Mononuclear cell (primary cell): ENCODE measurements around the gene CHST14. TPM values are rescaled to one million over a fixed set of nuclear protein-coding genes. Genes with fewer than 3 reads are reported as not detected.
"Not testable (repeated sequence)": the region's sequence is repeated elsewhere in the genome, so short reads cannot be mapped to it uniquely, and the experiment has no call there.

Experiments
- H3K27me3 ChIP-seq: 2 replicates; pipeline ENCODE4 v1.6.0; 2011; ENCODE audit warnings: low read length, control low read depth; ENCODE audit not compliant: insufficient read depth
- H3K4me1 ChIP-seq: 2 replicates; pipeline ENCODE4 v1.5.1; 2011; ENCODE audit warnings: mild to moderate bottlenecking, low read length, control low read depth; ENCODE audit not compliant: insufficient read depth
- H3K4me3 ChIP-seq: 2 replicates; pipeline ENCODE4 v1.5.1; 2011; ENCODE audit warnings: mild to moderate bottlenecking, low read length, moderate library complexity
- H3K9me3 ChIP-seq: 2 replicates; pipeline ENCODE4 v1.5.1; 2011; ENCODE audit warnings: low read depth, mild to moderate bottlenecking, control low read depth, low read length
- total RNA-seq: library from RNA; depleted of rRNA; stranded (reverse); fragments of >200 nt; gene quantifications from one replicate; pipeline ENCODE4 v1.2.3, GENCODE V29; 2012

The CHST14 gene
- total RNA-seq, 1 donor: 3.9 TPM

DNA sequence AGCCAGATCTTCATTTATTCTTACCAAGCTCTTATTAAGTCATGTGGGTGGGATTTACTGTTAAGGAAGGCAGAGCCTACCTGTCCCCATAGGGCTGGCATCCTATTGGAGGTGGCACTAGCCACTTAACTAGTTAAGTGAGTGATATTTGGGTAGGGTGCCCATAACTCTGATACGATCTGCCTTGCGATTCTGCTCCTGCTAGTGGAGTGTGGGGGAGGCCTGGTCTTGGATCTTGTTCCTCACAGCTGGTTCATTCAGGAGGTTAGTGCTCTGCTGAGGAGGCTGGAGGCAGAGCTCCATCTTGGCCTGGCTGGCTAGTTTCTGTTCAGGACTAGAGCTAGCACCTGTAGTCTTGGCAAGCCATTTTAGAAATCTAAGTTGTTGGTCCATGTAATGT is 20.7 kb upstream of the CHST14 start:
- H3K9me3 ChIP-seq: no peaks in the 10 kb centered on the region
- peaks cover 46% of the 10 kb centered on the region for H3K4me1 ChIP-seq
- H3K27me3 ChIP-seq: no peaks in the 10 kb centered on the region
- H3K4me3 ChIP-seq: no peak overlapping the region

DNA sequence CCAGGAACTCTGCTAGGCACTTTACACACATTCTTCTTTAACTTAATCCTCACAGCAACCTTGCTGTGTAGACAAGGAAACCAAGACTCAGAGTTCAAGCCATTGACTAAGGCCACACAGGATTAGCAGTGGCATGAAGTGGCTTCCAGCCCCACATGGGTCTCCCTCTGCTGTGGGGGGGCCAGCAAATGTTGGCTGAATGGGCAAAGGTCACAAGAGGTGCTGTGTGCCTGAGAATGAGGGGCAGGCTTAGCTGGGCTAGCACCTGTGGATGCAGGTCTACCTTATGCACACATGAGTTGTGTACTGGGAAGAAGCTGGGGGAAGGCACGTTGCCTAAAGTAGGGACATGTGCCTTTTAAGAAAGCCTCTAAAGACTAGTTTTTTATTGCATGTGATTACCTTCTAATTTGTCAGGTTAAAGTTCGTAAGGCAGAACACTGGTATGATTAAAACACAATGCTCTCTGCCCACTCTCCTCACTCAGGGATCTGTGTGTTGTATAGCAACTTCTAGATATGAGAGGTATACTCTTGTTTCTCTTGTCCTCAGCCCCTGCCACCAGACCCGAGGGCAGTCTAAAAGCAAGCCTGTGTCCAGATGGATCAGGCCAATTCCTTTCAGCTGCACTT is 19.1 kb upstream of the CHST14 start:
- Histone ChIP-seq H3K27me3 (no peaks in the 10 kb centered on the region), H3K9me3 (no peaks in the 10 kb centered on the region), H3K4me1 (peaks cover 59% of the 10 kb centered on the region), H3K4me3 (no peak overlapping the region)

DNA sequence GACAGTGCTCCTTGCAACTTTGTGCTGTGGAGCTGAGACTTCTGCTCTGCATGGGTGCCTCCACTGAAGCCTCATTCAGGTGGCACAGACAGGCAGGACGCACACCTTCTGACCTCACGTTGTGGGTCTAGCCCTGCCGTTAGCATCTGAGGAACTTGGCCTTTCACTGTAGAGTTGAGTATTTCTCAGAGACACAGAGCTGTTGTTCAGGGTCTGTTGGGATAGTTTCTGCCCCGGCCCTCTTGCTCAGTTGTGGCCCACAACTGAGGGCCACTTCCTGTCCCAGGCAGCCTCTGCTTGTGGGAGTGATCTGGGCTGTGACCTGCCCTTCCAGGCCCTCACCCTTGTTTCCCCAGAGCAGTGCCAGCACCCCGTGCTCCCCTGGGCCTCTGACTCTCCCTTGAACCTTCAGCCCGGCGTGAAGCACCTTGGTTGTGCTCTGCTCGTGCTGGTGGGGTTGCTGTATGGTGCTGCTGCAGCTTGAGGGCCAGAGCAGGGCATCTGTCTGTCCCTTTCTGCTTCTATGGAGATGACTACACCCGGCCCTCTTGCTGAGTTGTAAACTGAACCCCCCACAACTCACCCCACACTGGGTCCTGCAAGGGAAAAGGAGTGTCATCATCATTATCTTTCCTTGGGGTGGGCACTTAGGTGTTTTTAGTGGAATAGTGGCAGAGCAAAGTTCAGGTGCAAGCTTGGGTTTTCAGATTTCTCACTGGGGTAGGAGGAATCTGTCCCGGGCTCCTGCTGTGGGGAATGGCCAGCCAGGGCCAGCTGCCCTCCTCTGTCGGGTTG is 18.3 kb upstream of the CHST14 start:
- no peaks in the 10 kb centered on the region for H3K27me3 ChIP-seq
- no peak overlapping the region for H3K4me3 ChIP-seq
- H3K9me3 ChIP-seq: no peaks in the 10 kb centered on the region
- H3K4me1 ChIP-seq: peaks cover 59% of the 10 kb centered on the region

DNA sequence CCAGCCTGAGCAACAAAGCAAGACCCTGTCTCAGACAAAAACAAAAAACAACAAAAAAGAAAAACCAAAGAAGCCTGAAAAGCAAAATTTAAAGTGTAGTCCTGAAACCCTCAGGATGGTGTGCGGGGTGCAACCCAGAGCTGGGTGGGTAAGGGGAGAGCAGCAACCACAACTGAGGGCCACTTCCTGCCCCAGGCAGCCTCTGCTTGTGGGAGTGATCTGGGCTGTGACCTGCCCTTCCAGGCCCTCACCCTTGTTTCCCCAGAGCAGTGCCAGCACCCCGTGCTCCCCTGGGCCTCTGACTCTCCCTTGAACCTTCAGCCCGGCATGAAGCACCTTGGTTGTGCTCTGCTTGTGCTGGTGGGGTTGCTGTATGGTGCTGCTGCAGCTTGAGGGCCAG is 16.8 kb upstream of the CHST14 start:
- not testable (repeated sequence) for H3K9me3 ChIP-seq, H3K27me3 ChIP-seq, H3K4me3 ChIP-seq
- peaks cover 59% of the 10 kb centered on the region for H3K4me1 ChIP-seq

DNA sequence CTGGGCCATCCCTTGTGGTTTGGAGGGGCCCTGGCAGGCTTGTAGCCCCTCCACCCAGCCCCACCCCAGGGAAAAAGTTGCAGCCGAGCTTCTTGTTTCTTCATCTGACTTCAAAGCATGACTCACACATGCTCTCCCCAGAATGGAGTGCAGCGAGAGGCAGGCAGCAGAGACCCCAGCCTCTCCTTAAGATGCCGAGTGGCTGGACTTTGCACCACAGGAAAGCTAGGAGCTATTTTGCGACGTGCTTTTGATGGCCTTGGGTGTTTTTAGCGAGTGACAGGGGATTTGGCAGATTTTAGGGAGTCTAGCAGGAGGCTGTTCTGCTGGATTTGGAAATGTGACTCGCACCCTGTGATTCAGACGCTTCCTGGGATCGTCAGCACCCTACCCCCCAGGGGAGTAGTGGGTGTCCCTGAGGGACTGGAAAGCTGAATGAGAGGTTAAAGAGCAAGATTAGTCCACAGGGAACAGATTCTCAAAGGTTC is 15.8 kb upstream of the CHST14 start:
- Histone ChIP-seq H3K4me3 (no peak overlapping the region), H3K4me1 (peaks cover 59% of the 10 kb centered on the region), H3K27me3 (no peaks in the 10 kb centered on the region)

DNA sequence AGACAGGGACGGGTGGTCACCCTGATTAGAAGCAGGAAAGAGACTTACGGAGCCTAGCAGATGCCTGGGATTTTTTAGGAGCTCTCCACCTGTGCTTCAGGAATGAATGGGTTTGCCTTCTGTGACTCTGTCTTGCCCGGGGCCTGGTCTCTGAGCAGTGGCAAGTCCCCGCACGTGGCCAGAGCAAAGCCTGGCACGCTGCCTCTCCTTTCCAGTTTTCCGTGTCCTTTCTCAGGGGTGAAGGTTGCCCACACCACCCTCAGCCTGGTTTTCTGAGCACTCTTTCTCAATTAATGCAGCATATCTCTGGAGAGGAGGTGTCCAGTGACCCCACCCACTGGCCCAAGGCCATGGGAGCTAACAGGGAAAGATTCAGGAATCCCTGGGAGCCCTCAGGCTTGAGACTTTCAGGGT is 14.5 kb upstream of the CHST14 start:
- no peak overlapping the region for H3K4me3 ChIP-seq
- H3K27me3 ChIP-seq: no peaks in the 10 kb centered on the region
- H3K9me3 ChIP-seq: no peaks in the 10 kb centered on the region
- H3K4me1 ChIP-seq: peaks cover 51% of the 10 kb centered on the region

More for the DNA sequence above, 15.8 kb upstream of the CHST14 start:
- no peaks in the 10 kb centered on the region for H3K9me3 ChIP-seq

DNA sequence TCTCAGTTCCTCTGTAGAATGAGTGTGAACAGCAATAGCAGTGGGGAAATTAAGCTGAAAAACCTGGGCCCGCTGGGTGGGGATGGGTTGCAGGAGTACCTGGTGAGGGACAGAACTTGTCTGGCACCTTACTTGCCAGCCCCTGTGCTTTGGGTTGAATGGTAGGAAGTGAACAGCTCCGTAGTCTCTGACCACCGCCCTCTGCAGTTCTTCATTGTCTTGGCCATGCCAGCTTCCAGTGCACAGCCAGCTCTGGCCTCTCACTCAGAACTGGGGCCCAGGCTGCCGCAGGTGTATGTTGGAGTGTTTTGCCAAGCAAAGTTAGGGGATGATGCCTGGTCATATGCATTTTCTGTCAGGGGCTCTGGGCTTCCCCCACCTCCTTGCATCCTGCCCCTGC is 14.0 kb upstream of the CHST14 start:
- peaks cover 46% of the 10 kb centered on the region for H3K4me1 ChIP-seq
- H3K4me3 ChIP-seq: no peak overlapping the region
- no peaks in the 10 kb centered on the region for H3K9me3 ChIP-seq
- H3K27me3 ChIP-seq: no peaks in the 10 kb centered on the region

DNA sequence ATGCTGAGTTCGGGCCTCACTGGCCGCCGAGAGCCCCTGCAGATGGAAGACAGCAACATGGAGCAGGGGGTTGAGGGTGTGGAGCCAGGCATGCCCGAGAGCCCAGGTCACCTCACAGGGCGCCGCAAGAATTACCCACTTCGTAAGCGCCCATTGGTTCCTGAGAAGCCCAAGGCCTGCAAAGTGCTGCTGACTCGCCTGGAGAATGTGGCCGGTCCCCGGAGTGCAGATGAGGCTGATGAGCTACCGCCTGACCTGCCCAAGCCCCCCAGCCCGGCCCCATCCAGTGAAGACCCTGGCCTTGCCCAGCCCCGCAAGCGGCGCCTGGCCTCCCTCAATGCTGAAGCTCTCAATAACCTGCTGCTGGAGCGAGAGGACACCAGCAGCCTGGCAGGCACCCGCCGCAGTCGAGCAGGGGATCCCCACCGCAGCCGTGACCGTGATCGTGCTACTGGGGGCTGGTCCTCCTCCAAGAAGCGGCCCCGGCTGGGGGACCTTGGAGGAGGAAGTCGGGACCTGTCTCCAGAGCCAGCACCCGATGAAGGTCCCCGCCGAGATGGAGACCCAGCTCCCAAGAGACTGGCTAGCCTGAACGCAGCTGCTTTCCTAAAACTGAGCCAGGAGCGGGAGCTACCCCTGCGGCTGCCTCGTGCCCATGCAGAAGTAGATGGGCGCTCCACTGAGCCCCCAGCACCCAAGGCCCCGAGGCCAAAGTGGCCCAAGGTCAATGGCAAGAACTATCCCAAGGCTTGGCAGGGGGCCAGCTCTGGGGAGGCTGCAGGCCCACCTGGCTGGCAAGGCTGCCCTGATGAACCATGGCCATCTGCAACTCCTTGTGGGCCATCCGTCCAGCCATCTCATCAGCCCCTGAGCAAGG is 12.1 kb upstream of the CHST14 start:
- H3K4me3 ChIP-seq: no peak overlapping the region
- H3K27me3 ChIP-seq: no peaks in the 10 kb centered on the region
- H3K4me1 ChIP-seq: peaks cover 26% of the 10 kb centered on the region
- no peaks in the 10 kb centered on the region for H3K9me3 ChIP-seq

DNA sequence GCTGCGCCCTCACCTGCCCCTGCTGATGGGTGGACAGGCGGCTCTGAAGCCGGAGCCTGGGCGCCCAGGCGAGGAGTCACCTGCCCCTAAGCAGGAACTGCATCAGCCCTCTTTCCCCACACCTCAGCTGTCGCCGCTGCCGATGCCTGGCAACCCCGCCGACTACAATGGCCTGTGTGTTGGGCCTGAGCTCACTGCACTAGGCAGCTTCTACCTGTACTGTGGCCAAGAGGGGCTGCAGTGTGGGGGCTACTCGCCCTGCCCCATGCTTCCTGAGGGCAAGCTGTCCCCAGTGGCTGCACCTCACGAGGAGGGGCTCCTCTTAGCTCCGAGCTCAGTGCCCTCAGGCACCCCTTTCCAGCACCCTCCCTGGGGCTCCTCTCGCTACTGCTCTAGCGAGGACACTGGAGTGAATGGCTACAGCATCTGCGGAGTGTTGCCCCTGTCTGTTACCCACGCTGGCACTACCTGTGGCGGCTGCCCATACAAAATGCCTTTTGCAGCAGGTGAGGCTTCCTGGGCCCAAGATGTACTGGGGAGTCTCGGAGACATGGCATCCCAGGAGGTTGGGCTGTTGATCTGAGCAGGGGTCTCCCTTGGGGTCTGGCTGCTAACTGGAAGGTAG is 11.3 kb upstream of the CHST14 start:
- Histone ChIP-seq H3K4me3 (no peak overlapping the region), H3K4me1 (peaks cover 19% of the 10 kb centered on the region), H3K9me3 (no peaks in the 10 kb centered on the region), H3K27me3 (no peaks in the 10 kb centered on the region)

DNA sequence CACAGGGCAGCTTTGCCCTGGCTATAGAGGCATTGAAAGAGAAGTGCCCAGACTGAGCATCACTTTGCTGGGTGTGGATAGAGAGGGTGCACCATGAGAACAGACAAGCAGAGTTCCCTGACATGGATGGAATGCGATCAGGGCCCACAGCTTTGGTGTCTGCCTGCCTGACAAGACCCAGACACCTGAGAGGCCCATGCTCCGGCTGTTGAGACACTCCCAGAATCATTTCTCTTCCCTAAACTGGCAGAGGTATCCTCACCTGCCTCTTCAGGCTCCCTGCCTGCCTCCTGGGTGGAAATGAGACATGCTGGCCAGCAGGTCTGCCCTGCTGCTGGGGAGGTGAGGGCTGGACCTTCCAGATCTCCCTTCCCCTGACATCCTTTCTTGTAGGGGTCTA is 10.4 kb upstream of the CHST14 start:
- Histone ChIP-seq H3K4me1 (peaks cover 10% of the 10 kb centered on the region), H3K4me3 (no peak overlapping the region), H3K27me3 (no peaks in the 10 kb centered on the region), H3K9me3 (no peaks in the 10 kb centered on the region)

DNA sequence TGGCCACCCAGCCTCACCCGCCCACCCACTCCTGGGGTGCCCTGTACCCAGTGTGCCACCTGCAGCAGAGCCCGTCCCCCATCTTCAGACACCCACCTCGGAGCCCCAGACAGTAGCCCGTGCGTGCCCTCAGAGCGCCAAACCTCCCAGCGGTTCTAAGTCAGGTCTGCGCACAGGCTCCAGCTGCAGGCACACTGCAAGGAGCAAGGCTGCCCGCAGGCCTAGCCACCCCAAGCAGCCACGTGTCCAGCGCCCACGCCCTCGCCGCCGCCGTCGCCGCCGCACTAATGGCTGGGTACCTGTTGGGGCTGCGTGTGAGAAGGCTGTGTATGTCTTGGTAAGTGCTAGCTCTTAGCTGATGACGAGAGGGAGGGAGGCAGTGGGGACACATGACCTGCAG is 8.8 kb upstream of the CHST14 start:
- H3K4me3 ChIP-seq: no peak overlapping the region
- no peaks in the 10 kb centered on the region for H3K27me3 ChIP-seq
- H3K9me3 ChIP-seq: no peaks in the 10 kb centered on the region
- H3K4me1 ChIP-seq: no peaks in the 10 kb centered on the region

DNA sequence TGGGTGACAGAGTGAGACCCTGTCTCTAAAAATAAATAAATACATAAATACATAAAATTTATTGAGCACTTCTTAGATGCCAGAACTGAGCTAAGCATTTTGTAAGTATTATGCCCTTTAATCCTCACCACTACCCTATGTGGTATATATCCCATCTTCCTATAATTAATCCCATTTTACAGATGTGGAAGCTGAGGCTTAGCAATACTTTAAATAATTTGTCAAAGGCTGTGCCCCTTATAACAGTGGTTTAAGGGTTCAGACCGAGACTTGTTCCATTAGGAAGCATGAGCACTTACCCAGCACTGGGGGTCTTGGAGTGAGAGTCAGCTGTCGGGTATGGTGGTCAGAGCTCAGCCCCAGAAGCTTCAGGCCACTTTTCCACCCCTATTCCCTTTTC is 7.5 kb upstream of the CHST14 start:
- H3K4me1 ChIP-seq: no peaks in the 10 kb centered on the region
- H3K27me3 ChIP-seq: no peaks in the 10 kb centered on the region
- H3K4me3 ChIP-seq: no peak overlapping the region
- no peaks in the 10 kb centered on the region for H3K9me3 ChIP-seq

DNA sequence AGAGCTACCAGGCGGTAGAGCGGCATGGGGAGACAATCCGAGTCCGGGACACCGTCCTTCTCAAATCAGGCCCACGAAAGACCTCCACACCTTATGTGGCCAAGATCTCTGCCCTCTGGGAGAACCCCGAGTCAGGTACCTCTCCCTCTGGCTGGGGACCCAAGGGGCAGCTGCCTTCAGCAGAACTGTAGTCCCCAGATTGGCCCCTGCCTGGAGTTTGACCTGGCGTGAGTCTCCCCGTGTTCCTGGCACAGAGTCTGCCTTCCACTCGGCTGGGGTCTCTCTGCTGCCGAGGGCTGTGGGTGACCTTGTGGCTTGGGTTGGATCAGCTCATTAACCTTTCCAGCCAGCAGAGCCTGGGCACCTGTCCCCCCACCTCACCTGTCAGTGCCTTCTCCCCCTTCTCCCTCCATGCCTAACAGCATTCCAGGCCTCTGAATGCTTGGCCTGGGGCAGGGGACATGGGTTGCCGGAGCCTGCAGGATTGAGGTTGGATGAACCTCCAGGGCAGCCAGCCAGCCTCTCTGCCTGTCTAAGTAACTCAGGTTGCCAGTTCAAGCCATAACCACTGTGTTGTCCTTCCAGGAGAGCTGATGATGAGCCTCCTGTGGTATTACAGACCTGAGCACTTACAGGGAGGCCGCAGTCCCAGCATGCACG is 6.8 kb upstream of the CHST14 start:
- Histone ChIP-seq H3K9me3 (no peaks in the 10 kb centered on the region), H3K27me3 (no peaks in the 10 kb centered on the region), H3K4me1 (no peaks in the 10 kb centered on the region), H3K4me3 (no peak overlapping the region)

DNA sequence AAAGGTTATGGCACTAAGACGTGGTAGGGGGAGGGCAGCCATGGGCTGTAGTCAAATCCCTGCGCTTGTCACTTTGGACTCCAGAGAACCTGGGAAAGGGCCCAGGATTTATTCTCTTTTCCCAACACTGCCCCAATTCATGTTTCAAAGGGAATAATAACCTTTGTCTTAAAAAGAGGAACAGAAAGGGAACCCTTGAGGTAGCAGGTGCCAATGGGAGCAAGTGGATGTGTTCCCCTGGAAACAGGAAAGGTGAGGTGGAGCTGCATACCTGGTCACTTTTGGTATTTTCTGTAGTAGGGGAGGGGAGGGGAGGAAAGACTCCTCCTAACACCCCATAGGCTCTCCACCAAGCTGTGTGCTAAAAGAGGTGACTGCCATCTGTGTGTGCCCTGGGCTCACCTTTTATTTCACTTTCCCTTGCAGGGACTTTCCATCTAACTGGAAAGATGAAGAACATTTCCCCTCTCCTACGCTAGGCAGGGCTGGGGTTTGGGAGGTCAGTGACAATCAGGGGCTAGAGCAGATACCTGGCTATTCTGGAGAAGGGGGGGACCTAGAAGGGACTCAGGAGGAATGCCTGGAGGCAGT is 6.1 kb upstream of the CHST14 start:
- Histone ChIP-seq H3K27me3 (no peaks in the 10 kb centered on the region), H3K9me3 (no peaks in the 10 kb centered on the region), H3K4me3 (no peak overlapping the region), H3K4me1 (no peaks in the 10 kb centered on the region)
